K562 (cell line): ENCODE results near the gene PLA2G2C. TPM values are rescaled to one million over a fixed set of nuclear protein-coding genes. Genes with fewer than 3 reads are reported as not detected.

Experiments
- ARID1B ChIP-seq: fragments of 450-650 bp; IDR thresholded peaks from 2 replicates; pipeline ENCODE4 v1.6.1; 2016; ENCODE audit warnings: antibody characterized with exemption, mild to moderate bottlenecking, inconsistent platforms
- CBX1 ChIP-seq: sonication (generic); IDR thresholded peaks from 2 replicates; pipeline ENCODE4 v1.6.1; 2016; ENCODE audit warnings: antibody characterized with exemption, low read depth, mild to moderate bottlenecking
- CCAR2 ChIP-seq: fragments of 200-400 bp; formaldehyde crosslinking; IDR thresholded peaks from 2 replicates; pipeline ENCODE4 v1.6.1; 2017; ENCODE audit warnings: mild to moderate bottlenecking, low read depth, low read length
- E4F1 ChIP-seq: fragments of 250-450 bp; sonication (Bioruptor Pico); IDR thresholded peaks from 2 replicates; pipeline ENCODE4 v1.5.0; 2021; ENCODE audit warnings: mild to moderate bottlenecking, borderline replicate concordance
- ELF2 ChIP-seq: fragments of 250-450 bp; sonication (Bioruptor Pico); IDR thresholded peaks from 2 replicates; pipeline ENCODE4 v1.5.0; 2021; ENCODE audit warnings: mild to moderate bottlenecking
- EP300 ChIP-seq: IDR thresholded peaks from 2 replicates; pipeline ENCODE4 v1.6.1; 2012; ENCODE audit warnings: low read length, improper control_type of control experiment
- EP400 ChIP-seq: fragments of 450-650 bp; IDR thresholded peaks from 2 replicates; pipeline ENCODE4 v1.6.1; 2017; ENCODE audit warnings: antibody characterized with exemption, mild to moderate bottlenecking, moderate library complexity
- HDAC1 ChIP-seq, 2 experiments: fragments of 450-650 bp; IDR thresholded peaks; 2 replicates each; pipeline ENCODE4 v1.6.1; 2016 to 2017; ENCODE audit warnings: inconsistent platforms in 1 of 2, mild to moderate bottlenecking in 1 of 2, moderate library complexity in 1 of 2
- HIVEP1 ChIP-seq: fragments of 250-450 bp; sonication (Bioruptor Pico); IDR thresholded peaks from 2 replicates; pipeline ENCODE4 v1.4.0; 2020; ENCODE audit warnings: mild to moderate bottlenecking
- KAT2B ChIP-seq: IDR thresholded peaks from one replicate; pipeline ENCODE4 v1.6.1; 2012; ENCODE audit warnings: low read depth, mild to moderate bottlenecking, control low read depth, inconsistent platforms, low read length, moderate library complexity
- LARP7 ChIP-seq: fragments of 450-650 bp; IDR thresholded peaks from 2 replicates; pipeline ENCODE4 v1.6.1; 2016
- LEF1 ChIP-seq: fragments of 450-650 bp; IDR thresholded peaks from 2 replicates; pipeline ENCODE4 v1.6.1; 2016; ENCODE audit warnings: mild to moderate bottlenecking
- MBD1 ChIP-seq: fragments of 250-450 bp; sonication (Bioruptor Pico); IDR thresholded peaks from 2 replicates; pipeline ENCODE4 v1.8.0; 2022; ENCODE audit warnings: inconsistent platforms
- MED1 ChIP-seq: sonication (generic); formaldehyde crosslinking; IDR thresholded peaks from 2 replicates; pipeline ENCODE4 v1.8.1; 2023; ENCODE audit warnings: missing genetic modification reagents, borderline replicate concordance
- NFRKB ChIP-seq: fragments of 450-650 bp; IDR thresholded peaks from 2 replicates; pipeline ENCODE4 v1.6.1; 2016; ENCODE audit warnings: low read depth
- RBM17 ChIP-seq: fragments of 200-400 bp; formaldehyde crosslinking; IDR thresholded peaks from 2 replicates; pipeline ENCODE4 v1.6.1; 2017; ENCODE audit warnings: low read depth, mild to moderate bottlenecking, low read length, borderline replicate concordance
- RUNX1 ChIP-seq: sonication (generic); IDR thresholded peaks from 2 replicates; pipeline ENCODE4 v1.6.1; 2016; ENCODE audit warnings: antibody characterized with exemption, low read depth
- TARDBP ChIP-seq: fragments of 450-650 bp; IDR thresholded peaks from 2 replicates; pipeline ENCODE4 v1.6.1; 2016
- TEAD1 ChIP-seq, 2 experiments: fragments of 450-650 bp in 1 of 2; sonication (generic) in 1 of 2; formaldehyde crosslinking; IDR thresholded peaks; 2 replicates each; pipeline versions ENCODE4 v1.4.0 to v1.8.0; 2020 to 2022; ENCODE audit warnings: mild to moderate bottlenecking in 2 of 2, missing genetic modification reagents in 1 of 2
- THRAP3 ChIP-seq: fragments of 450-650 bp; IDR thresholded peaks from 2 replicates; pipeline ENCODE4 v1.6.1; 2016; ENCODE audit warnings: mild to moderate bottlenecking, inconsistent platforms, borderline replicate concordance
- YY1 ChIP-seq, 3 experiments: IDR thresholded peaks; 2 replicates each; pipeline ENCODE4 v1.6.1; 2011; ENCODE audit warnings: low read length in 2 of 3, mild to moderate bottlenecking in 2 of 3, moderate library complexity in 2 of 3, borderline replicate concordance in 1 of 3, control low read depth in 1 of 3, low read depth in 1 of 3; ENCODE audit not compliant: insufficient read depth in 3 of 3, insufficient replicate concordance in 2 of 3, control insufficient read depth in 1 of 3, insufficient read length in 1 of 3; ENCODE audit errors: extremely low read depth in 1 of 3
- ZBTB12 ChIP-seq: fragments of 250-450 bp; sonication (Bioruptor Pico); IDR thresholded peaks from 2 replicates; pipeline ENCODE4 v1.4.0; 2020
- ZNF324 ChIP-seq: fragments of 250-450 bp; sonication (Bioruptor Pico); IDR thresholded peaks from 2 replicates; pipeline ENCODE4 v1.4.0; 2020; ENCODE audit warnings: mild to moderate bottlenecking
- ZNF445 ChIP-seq: fragments of 250-450 bp; sonication (Bioruptor Pico); IDR thresholded peaks from 2 replicates; pipeline ENCODE4 v1.4.0; 2020; ENCODE audit warnings: low read depth, mild to moderate bottlenecking, moderate library complexity
- ZNF551 ChIP-seq: fragments of 250-450 bp; sonication (Bioruptor Pico); IDR thresholded peaks from 2 replicates; pipeline ENCODE4 v1.5.0; 2021; ENCODE audit warnings: mild to moderate bottlenecking, moderate library complexity
- ZNF696 ChIP-seq: fragments of 250-450 bp; sonication (Bioruptor Pico); conservative IDR thresholded peaks from 2 replicates; pipeline ENCODE4 v1.4.0; 2020; ENCODE audit warnings: mild to moderate bottlenecking, moderate library complexity
- ZNF764 ChIP-seq: fragments of 250-450 bp; sonication (Bioruptor Pico); IDR thresholded peaks from 2 replicates; pipeline ENCODE4 v1.4.0; 2020; ENCODE audit warnings: low read depth, mild to moderate bottlenecking, moderate library complexity
- polyA plus RNA-seq, 8 experiments: library from polyadenylated mRNA; depleted of rRNA in 4 of 8; stranded (reverse) in 5 of 8; unstranded in 3 of 8; fragments of >200 nt; fragmentation: Nextera tagmentation in 2 of 8; fragmentation: Illumina TruSeq in 1 of 8; extraction: Ambion mirVana in 2 of 8; extraction: Trizol in 1 of 8; gene quantifications; 2 replicates each; pipeline versions ENCODE4 v1.2.1 to v1.2.3, GENCODE V29; 2011 to 2014; ENCODE audit warnings: inconsistent platforms in 1 of 8, missing spikeins in 1 of 8
- total RNA-seq, 7 experiments: library from RNA; depleted of rRNA in 6 of 7; stranded (reverse); fragments of >200 nt in 6 of 7; fragmentation: Illumina TruSeq in 2 of 7; extraction: Trizol in 2 of 7; gene quantifications; 2 replicates each; pipeline versions ENCODE4 v1.2.1 to v1.2.3, GENCODE V29; 2011 to 2021; ENCODE audit warnings: low replicate concordance in 1 of 7

PLA2G2C gene
- total and polyA plus RNA-seq, 9 of the 15 experiments (the other 6 are each of a cell fraction or from before 2014, with no cell fraction given): 0.14 to 0.49 (median 0.21) TPM

GRCh38 chr1:20165522-20165951, 20.8 kb downstream of the PLA2G2C start (continued):
- TF ChIP-seq MBD1 (CRISPR knock-in tag) (peak; percentile 97), RBM17 (no peak), TEAD1 (CRISPR knock-in tag; IDR thresholded peaks at IDR 0.05) (0 out of 4 replicates have a peak, but pooled peaks of 1 of the 2 experiments have one; percentile 60), HDAC1 (IDR thresholded peaks at IDR 0.05) (peak in 1 of 2 experiments; percentile 78; a peak in 2 of 4 replicates), LEF1 (peak; percentile 33; the same call in 1 of the 2 replicates), ARID1B (peak; percentile 27; the same call in 1 of the 2 replicates), ZNF324 (no peak), NFRKB (0 out of 2 replicates have a peak, but pooled peaks have one; percentile 56), CBX1 (peak; percentile 88; the same call in 1 of the 2 replicates), RUNX1 (no peak), ZBTB12 (no peak), MED1 (CRISPR knock-in tag) (no peak), CCAR2 (no peak), YY1 (IDR thresholded peaks at IDR 0.05; ENCODE audit: borderline replicate concordance in 1 of 3, control insufficient read depth in 1 of 3, extremely low read depth in 1 of 3, insufficient read depth in 3 of 3, insufficient read length in 1 of 3, insufficient replicate concordance in 2 of 3, low read depth in 1 of 3, low read length in 2 of 3) (no peak), KAT2B (no peak), ZNF764 (CRISPR knock-in tag) (no peak), HIVEP1 (CRISPR knock-in tag) (no peak), E4F1 (CRISPR knock-in tag) (no peak), THRAP3 (no peak), ZNF551 (CRISPR knock-in tag) (no peak), EP400 (no peak), ELF2 (no peak), ZNF445 (CRISPR knock-in tag) (no peak), EP300 (no peak), ZNF696 (CRISPR knock-in tag) (no peak), TARDBP (no peak), LARP7 (no peak)
